GM12878 (cell line): ENCODE results near the gene SRA1. TPM values are rescaled to one million over a fixed set of nuclear protein-coding genes. Genes with fewer than 3 reads are reported as not detected.

Experiments used
- CBFB ChIP-seq: IDR thresholded peaks from 2 replicates; pipeline ENCODE4 v1.6.1; 2016; ENCODE audit warnings: antibody characterized with exemption, low read depth
- CBX3 ChIP-seq: fragments of 200-600 bp; sonication (generic); IDR thresholded peaks from 2 replicates; pipeline ENCODE4 v1.6.1; 2016; ENCODE audit warnings: low read depth, borderline replicate concordance
- CREM ChIP-seq: IDR thresholded peaks from 2 replicates; pipeline ENCODE4 v1.6.1; 2014; ENCODE audit warnings: antibody characterized with exemption, low read depth
- HCFC1 ChIP-seq: fragments of 150-350 bp; IDR thresholded peaks from 2 replicates; pipeline ENCODE4 v1.6.1; 2014; ENCODE audit warnings: low read length
- HDGF ChIP-seq: fragments of 450-650 bp; IDR thresholded peaks from 2 replicates; pipeline ENCODE4 v1.6.1; 2016; ENCODE audit warnings: antibody characterized with exemption
- MYC ChIP-seq: IDR thresholded peaks from 2 replicates; pipeline ENCODE4 v1.6.1; 2011; ENCODE audit warnings: mild to moderate bottlenecking, low read length, moderate library complexity, inconsistent platforms; ENCODE audit not compliant: insufficient read depth, insufficient replicate concordance, insufficient read length, severe bottlenecking
- NFIC ChIP-seq: IDR thresholded peaks from 2 replicates; pipeline ENCODE4 v1.6.1; 2012; ENCODE audit warnings: low read depth, mild to moderate bottlenecking, inconsistent platforms, low read length, moderate library complexity
- PAX5 ChIP-seq: IDR thresholded peaks from 2 replicates; pipeline ENCODE4 v1.6.1; 2011; ENCODE audit warnings: low read depth, low read length, borderline replicate concordance
- PML ChIP-seq: IDR thresholded peaks from 2 replicates; pipeline ENCODE4 v1.6.1; 2012; ENCODE audit warnings: low read length, inconsistent platforms
- RBBP5 ChIP-seq: fragments of 200-600 bp; sonication (generic); conservative IDR thresholded peaks from 2 replicates; pipeline ENCODE4 v1.6.1; 2016
- SMARCA5 ChIP-seq: fragments of 450-650 bp; IDR thresholded peaks from 2 replicates; pipeline ENCODE4 v1.6.1; 2017; ENCODE audit warnings: mild to moderate bottlenecking
- SPI1 ChIP-seq: IDR thresholded peaks from 2 replicates; pipeline ENCODE4 v1.6.1; 2011; ENCODE audit warnings: low read depth, mild to moderate bottlenecking, low read length, moderate library complexity, borderline replicate concordance; ENCODE audit not compliant: insufficient read depth
- SREBF1 ChIP-seq: IDR thresholded peaks from 2 replicates; pipeline ENCODE4 v1.6.1; 2012; ENCODE audit warnings: mild to moderate bottlenecking, low read length
- STAT1 ChIP-seq: fragments of 450-650 bp; conservative IDR thresholded peaks from 2 replicates; pipeline ENCODE4 v1.6.1; 2014; ENCODE audit warnings: antibody characterized with exemption, mild to moderate bottlenecking
- TARDBP ChIP-seq: IDR thresholded peaks from 2 replicates; pipeline ENCODE4 v1.6.1; 2016; ENCODE audit warnings: borderline replicate concordance
- ZNF274 ChIP-seq: IDR thresholded peaks from one replicate; pipeline ENCODE4 v1.8.0; 2011; ENCODE audit not compliant: insufficient read length, insufficient read depth
- polyA plus RNA-seq, 11 experiments: library from polyadenylated mRNA; depleted of rRNA in 4 of 11; unstranded in 6 of 11; stranded (reverse) in 5 of 11; fragments of >200 nt; fragmentation: Nextera tagmentation in 4 of 11; fragmentation: Illumina TruSeq in 1 of 11; extraction: Ambion mirVana in 4 of 11; extraction: Trizol in 1 of 11; gene quantifications; 1 replicate in 1 of 11; 2 replicates in 10 of 11; pipeline versions ENCODE4 v1.2.1 to v1.2.3, GENCODE V29; 2011 to 2016; ENCODE audit warnings: inconsistent platforms in 2 of 11, missing spikeins in 2 of 11, low read depth in 1 of 11
- total RNA-seq, 4 experiments: library from RNA; depleted of rRNA in 3 of 4; stranded (reverse); fragments of >200 nt in 3 of 4; fragmentation: Illumina TruSeq in 1 of 4; extraction: Trizol in 1 of 4; gene quantifications; 2 replicates each; pipeline versions ENCODE4 v1.2.1 to v1.2.3, GENCODE V29; 2013 to 2021
- TF ChIP-seq, protein P1 (sequence below): fragments of 450-650 bp; IDR thresholded peaks from 2 replicates; pipeline ENCODE4 v1.6.1; 2016; ENCODE audit warnings: mild to moderate bottlenecking
- TF ChIP-seq, protein P2 (sequence below): fragments of 450-650 bp; IDR thresholded peaks from 2 replicates; pipeline ENCODE4 v1.6.1; 2017; ENCODE audit warnings: mild to moderate bottlenecking, moderate library complexity
- TF ChIP-seq, protein P3 (sequence below): IDR thresholded peaks from 2 replicates; pipeline ENCODE4 v1.6.1; 2011; ENCODE audit warnings: borderline replicate concordance, low read depth, mild to moderate bottlenecking, moderate library complexity, low read length; ENCODE audit not compliant: insufficient read depth, poor library complexity, severe bottlenecking
- TF ChIP-seq, protein P4 (sequence below): fragments of 450-650 bp; IDR thresholded peaks from 2 replicates; pipeline ENCODE4 v1.6.1; 2017; ENCODE audit warnings: mild to moderate bottlenecking
- TF ChIP-seq, protein P5 (sequence below): fragments of 450-650 bp; conservative IDR thresholded peaks from 2 replicates; pipeline ENCODE4 v1.6.1; 2017; ENCODE audit warnings: mild to moderate bottlenecking, moderate library complexity

Gene SRA1
- total and polyA plus RNA-seq, 10 of the 15 experiments (the other 5 are each of a cell fraction or from before 2014, with no cell fraction given), result 35.3 to 127 (median 56.1) TPM

DNA sequence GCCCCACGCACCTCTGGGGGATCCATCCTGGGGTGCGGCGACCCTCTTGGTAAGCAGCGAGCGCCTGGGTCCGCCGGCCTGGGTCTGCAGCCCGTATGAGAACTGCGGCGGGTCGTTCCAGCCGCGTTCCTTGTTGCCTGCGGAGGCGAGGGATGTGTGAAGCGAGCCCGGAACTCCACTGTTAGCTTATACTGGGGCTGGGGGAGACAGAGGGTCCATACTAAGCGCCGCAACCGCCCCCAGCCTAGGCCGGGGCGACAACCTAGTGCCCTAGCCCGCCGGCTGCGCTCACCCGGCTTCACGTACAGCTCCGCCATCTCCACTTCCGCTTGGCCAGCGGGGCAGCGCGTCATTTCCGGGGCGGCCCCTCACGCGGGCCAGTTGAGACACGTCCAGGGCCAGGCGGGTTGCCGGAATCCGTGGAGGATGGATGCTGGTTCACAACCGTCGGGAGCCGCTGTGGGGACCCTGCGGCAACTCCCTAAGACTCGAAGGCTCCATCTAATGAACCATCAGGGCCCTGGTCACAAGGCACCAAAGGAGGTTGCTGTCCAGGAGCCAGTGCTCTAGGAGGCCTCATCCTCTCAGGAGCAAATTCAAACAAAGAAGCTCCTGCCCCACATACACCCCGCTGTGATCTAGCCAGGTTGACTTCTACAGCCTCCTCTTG, at the start of gene SRA1 (continued):
- TF ChIP-seq, protein P1, sequence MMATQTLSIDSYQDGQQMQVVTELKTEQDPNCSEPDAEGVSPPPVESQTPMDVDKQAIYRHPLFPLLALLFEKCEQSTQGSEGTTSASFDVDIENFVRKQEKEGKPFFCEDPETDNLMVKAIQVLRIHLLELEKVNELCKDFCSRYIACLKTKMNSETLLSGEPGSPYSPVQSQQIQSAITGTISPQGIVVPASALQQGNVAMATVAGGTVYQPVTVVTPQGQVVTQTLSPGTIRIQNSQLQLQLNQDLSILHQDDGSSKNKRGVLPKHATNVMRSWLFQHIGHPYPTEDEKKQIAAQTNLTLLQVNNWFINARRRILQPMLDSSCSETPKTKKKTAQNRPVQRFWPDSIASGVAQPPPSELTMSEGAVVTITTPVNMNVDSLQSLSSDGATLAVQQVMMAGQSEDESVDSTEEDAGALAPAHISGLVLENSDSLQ, result no peak; the same call in 1 of the 2 replicates
- TF ChIP-seq RBBP5, result no peak
- no peak for TF ChIP-seq MYC
- TF ChIP-seq ZNF274, result no peak
- no peak for TF ChIP-seq NFIC
- TF ChIP-seq SREBF1, result no peak
- TF ChIP-seq PAX5, result peak; percentile 63; the same call in 1 of the 2 replicates
- TF ChIP-seq HDGF, result peak; percentile 89
- TF ChIP-seq STAT1, result no peak
- TF ChIP-seq, protein P2, sequence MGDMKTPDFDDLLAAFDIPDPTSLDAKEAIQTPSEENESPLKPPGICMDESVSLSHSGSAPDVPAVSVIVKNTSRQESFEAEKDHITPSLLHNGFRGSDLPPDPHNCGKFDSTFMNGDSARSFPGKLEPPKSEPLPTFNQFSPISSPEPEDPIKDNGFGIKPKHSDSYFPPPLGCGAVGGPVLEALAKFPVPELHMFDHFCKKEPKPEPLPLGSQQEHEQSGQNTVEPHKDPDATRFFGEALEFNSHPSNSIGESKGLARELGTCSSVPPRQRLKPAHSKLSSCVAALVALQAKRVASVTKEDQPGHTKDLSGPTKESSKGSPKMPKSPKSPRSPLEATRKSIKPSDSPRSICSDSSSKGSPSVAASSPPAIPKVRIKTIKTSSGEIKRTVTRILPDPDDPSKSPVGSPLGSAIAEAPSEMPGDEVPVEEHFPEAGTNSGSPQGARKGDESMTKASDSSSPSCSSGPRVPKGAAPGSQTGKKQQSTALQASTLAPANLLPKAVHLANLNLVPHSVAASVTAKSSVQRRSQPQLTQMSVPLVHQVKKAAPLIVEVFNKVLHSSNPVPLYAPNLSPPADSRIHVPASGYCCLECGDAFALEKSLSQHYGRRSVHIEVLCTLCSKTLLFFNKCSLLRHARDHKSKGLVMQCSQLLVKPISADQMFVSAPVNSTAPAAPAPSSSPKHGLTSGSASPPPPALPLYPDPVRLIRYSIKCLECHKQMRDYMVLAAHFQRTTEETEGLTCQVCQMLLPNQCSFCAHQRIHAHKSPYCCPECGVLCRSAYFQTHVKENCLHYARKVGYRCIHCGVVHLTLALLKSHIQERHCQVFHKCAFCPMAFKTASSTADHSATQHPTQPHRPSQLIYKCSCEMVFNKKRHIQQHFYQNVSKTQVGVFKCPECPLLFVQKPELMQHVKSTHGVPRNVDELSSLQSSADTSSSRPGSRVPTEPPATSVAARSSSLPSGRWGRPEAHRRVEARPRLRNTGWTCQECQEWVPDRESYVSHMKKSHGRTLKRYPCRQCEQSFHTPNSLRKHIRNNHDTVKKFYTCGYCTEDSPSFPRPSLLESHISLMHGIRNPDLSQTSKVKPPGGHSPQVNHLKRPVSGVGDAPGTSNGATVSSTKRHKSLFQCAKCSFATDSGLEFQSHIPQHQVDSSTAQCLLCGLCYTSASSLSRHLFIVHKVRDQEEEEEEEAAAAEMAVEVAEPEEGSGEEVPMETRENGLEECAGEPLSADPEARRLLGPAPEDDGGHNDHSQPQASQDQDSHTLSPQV, result no peak
- TF ChIP-seq, protein P3, sequence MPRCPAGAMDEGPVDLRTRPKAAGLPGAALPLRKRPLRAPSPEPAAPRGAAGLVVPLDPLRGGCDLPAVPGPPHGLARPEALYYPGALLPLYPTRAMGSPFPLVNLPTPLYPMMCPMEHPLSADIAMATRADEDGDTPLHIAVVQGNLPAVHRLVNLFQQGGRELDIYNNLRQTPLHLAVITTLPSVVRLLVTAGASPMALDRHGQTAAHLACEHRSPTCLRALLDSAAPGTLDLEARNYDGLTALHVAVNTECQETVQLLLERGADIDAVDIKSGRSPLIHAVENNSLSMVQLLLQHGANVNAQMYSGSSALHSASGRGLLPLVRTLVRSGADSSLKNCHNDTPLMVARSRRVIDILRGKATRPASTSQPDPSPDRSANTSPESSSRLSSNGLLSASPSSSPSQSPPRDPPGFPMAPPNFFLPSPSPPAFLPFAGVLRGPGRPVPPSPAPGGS, result no peak
- no peak for TF ChIP-seq CBFB
- no peak for TF ChIP-seq SMARCA5
- TF ChIP-seq, protein P4, sequence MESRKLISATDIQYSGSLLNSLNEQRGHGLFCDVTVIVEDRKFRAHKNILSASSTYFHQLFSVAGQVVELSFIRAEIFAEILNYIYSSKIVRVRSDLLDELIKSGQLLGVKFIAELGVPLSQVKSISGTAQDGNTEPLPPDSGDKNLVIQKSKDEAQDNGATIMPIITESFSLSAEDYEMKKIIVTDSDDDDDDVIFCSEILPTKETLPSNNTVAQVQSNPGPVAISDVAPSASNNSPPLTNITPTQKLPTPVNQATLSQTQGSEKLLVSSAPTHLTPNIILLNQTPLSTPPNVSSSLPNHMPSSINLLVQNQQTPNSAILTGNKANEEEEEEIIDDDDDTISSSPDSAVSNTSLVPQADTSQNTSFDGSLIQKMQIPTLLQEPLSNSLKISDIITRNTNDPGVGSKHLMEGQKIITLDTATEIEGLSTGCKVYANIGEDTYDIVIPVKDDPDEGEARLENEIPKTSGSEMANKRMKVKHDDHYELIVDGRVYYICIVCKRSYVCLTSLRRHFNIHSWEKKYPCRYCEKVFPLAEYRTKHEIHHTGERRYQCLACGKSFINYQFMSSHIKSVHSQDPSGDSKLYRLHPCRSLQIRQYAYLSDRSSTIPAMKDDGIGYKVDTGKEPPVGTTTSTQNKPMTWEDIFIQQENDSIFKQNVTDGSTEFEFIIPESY, result no peak
- peak; percentile 77 for TF ChIP-seq SPI1
- no peak for TF ChIP-seq TARDBP
- peak; percentile 91 for TF ChIP-seq PML
- TF ChIP-seq CREM, result peak; percentile 96
- TF ChIP-seq, protein P5, sequence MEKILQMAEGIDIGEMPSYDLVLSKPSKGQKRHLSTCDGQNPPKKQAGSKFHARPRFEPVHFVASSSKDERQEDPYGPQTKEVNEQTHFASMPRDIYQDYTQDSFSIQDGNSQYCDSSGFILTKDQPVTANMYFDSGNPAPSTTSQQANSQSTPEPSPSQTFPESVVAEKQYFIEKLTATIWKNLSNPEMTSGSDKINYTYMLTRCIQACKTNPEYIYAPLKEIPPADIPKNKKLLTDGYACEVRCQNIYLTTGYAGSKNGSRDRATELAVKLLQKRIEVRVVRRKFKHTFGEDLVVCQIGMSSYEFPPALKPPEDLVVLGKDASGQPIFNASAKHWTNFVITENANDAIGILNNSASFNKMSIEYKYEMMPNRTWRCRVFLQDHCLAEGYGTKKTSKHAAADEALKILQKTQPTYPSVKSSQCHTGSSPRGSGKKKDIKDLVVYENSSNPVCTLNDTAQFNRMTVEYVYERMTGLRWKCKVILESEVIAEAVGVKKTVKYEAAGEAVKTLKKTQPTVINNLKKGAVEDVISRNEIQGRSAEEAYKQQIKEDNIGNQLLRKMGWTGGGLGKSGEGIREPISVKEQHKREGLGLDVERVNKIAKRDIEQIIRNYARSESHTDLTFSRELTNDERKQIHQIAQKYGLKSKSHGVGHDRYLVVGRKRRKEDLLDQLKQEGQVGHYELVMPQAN, result peak; percentile 77; the same call in 1 of the 2 replicates
- TF ChIP-seq HCFC1, result peak; percentile 13; the same call in 1 of the 2 replicates
- no peak for TF ChIP-seq CBX3
